ENCODE results near the gene PPM1L. TPM values are rescaled to one million over a fixed set of nuclear protein-coding genes. Genes with fewer than 3 reads are reported as not detected.

Gene PPM1L
- total RNA-seq, 2 donors from 2014 or later, result 15.0 to 15.6 TPM

- no peaks in the 10 kb centered on the region for H3K36me3 ChIP-seq
- H3K9me3 ChIP-seq, result no peaks in the 10 kb centered on the region
- no peaks in the 10 kb centered on the region for H3K27me3 ChIP-seq
- H3K9ac ChIP-seq (ENCODE audit: low read depth in 2 of 2, low read length in 2 of 2), result no peak overlapping the region
- no peak overlapping the region for H3K4me3 ChIP-seq
- no peak overlapping the region for H3K27ac ChIP-seq
- intact Hi-C loops (cut with DNase I), result no loop called here
- H3K4me1 ChIP-seq, result no peaks in the 10 kb centered on the region
- no peak for TF ChIP-seq CTCF (IDR thresholded peaks at IDR 0.05)
- DNase-seq, result no peak
Observed at GRCh38 chr3:160829486-160830009, 73.5 kb downstream of the PPM1L start.

GRCh38 chr3:160830796-160831195 is 74.8 kb downstream of the PPM1L start:
- DNase-seq, result no peak

GRCh38 chr3:160831401-160831800 is 75.4 kb downstream of the PPM1L start:
- H3K27me3 ChIP-seq, result no peaks in the 10 kb centered on the region
- no peaks in the 10 kb centered on the region for H3K9me3 ChIP-seq
- intact Hi-C loops (cut with DNase I), result no loop called here
- no peak overlapping the region for H3K9ac ChIP-seq (ENCODE audit: low read depth in 2 of 2, low read length in 2 of 2)
- no peak for DNase-seq
- no peak overlapping the region for H3K4me3 ChIP-seq
- no peak overlapping the region for H3K27ac ChIP-seq
- no peak for TF ChIP-seq CTCF (IDR thresholded peaks at IDR 0.05)
- H3K4me1 ChIP-seq, result no peaks in the 10 kb centered on the region
- no peaks in the 10 kb centered on the region for H3K36me3 ChIP-seq

More at GRCh38 chr3:160830796-160831195, 74.8 kb downstream of the PPM1L start:
- no peaks in the 10 kb centered on the region for H3K9me3 ChIP-seq
- H3K27me3 ChIP-seq, result no peaks in the 10 kb centered on the region
- H3K27ac ChIP-seq, result no peak overlapping the region
- no peaks in the 10 kb centered on the region for H3K4me1 ChIP-seq
- no peak for TF ChIP-seq CTCF (IDR thresholded peaks at IDR 0.05)
- no peak overlapping the region for H3K4me3 ChIP-seq
- H3K9ac ChIP-seq (ENCODE audit: low read depth in 2 of 2, low read length in 2 of 2), result no peak overlapping the region
- intact Hi-C loops (cut with DNase I), result no loop called here
- no peaks in the 10 kb centered on the region for H3K36me3 ChIP-seq

- Histone ChIP-seq H3K27ac (no peak overlapping the region), H3K27me3 (no peaks in the 10 kb centered on the region), H3K4me1 (no peaks in the 10 kb centered on the region), H3K9me3 (no peaks in the 10 kb centered on the region), H3K4me3 (no peak overlapping the region), H3K9ac (ENCODE audit: low read depth in 2 of 2, low read length in 2 of 2) (no peak overlapping the region), H3K36me3 (no peaks in the 10 kb centered on the region)
- intact Hi-C loops (cut with DNase I), result no loop called here
- DNase-seq, result peak; percentile 25
- no peak for TF ChIP-seq CTCF (IDR thresholded peaks at IDR 0.05)
Observed at GRCh38 chr3:160837394-160837980, 81.5 kb downstream of the PPM1L start.

- intact Hi-C loops (cut with DNase I), result no loop called here
- DNase-seq, result no peak
Observed at GRCh38 chr3:160840590-160840989, 84.6 kb downstream of the PPM1L start.

More at GRCh38 chr3:160840590-160840989, 84.6 kb downstream of the PPM1L start:
- H3K4me1 ChIP-seq, result no peaks in the 10 kb centered on the region
- H3K9ac ChIP-seq (ENCODE audit: low read depth in 2 of 2, low read length in 2 of 2), result no peak overlapping the region
- H3K27ac ChIP-seq, result no peak overlapping the region
- no peaks in the 10 kb centered on the region for H3K9me3 ChIP-seq
- H3K36me3 ChIP-seq, result no peaks in the 10 kb centered on the region
- no peaks in the 10 kb centered on the region for H3K27me3 ChIP-seq
- H3K4me3 ChIP-seq, result no peak overlapping the region
- no peak for TF ChIP-seq CTCF (IDR thresholded peaks at IDR 0.05)

All from colonic mucosa (tissue), 4 donors.